ENCODE results near the gene ZNF512. TPM values are rescaled to one million over a fixed set of nuclear protein-coding genes. Genes with fewer than 3 reads are reported as not detected.

Gene ZNF512
- total RNA-seq, 4 donors from 2014 or later, result 17.9 to 82.9 (median 42.6) TPM

DNA sequence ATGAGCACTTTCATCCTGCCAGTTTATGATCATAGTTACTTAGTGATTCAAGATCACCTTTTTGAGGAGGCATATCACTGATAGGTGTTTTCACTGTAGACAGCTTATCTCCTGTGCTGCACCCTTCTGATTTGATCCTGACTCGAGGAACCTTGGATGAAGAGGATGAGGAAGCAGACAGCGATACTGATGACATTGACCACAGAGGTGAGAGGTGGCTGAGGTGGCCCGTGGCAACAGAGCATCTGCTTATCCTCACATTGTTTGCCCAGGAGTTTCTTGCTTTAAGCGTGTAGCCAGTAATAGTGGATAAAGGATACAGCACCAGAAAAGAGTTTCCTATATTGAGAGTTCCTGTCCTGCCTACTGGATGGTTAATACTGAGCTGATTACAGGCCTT is 64.9 kb downstream of the ZNF512 start:
- H3K9me3 ChIP-seq, result no peaks in the 10 kb centered on the region
- intact Hi-C loops (cut with DNase I; ENCODE audit: low total_unique reads), result no loop called here
- no peak overlapping the region for H3K4me3 ChIP-seq
- no peaks in the 10 kb centered on the region for H3K4me1 ChIP-seq
- no peaks in the 10 kb centered on the region for H3K36me3 ChIP-seq
- no peak for DNase-seq
- TF ChIP-seq POLR2A (IDR thresholded peaks at IDR 0.05), result no peak
- TF ChIP-seq, protein P1, sequence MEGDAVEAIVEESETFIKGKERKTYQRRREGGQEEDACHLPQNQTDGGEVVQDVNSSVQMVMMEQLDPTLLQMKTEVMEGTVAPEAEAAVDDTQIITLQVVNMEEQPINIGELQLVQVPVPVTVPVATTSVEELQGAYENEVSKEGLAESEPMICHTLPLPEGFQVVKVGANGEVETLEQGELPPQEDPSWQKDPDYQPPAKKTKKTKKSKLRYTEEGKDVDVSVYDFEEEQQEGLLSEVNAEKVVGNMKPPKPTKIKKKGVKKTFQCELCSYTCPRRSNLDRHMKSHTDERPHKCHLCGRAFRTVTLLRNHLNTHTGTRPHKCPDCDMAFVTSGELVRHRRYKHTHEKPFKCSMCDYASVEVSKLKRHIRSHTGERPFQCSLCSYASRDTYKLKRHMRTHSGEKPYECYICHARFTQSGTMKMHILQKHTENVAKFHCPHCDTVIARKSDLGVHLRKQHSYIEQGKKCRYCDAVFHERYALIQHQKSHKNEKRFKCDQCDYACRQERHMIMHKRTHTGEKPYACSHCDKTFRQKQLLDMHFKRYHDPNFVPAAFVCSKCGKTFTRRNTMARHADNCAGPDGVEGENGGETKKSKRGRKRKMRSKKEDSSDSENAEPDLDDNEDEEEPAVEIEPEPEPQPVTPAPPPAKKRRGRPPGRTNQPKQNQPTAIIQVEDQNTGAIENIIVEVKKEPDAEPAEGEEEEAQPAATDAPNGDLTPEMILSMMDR (IDR thresholded peaks at IDR 0.05), result no peak
- no peak overlapping the region for H3K27ac ChIP-seq
- H3K27me3 ChIP-seq, result no peaks in the 10 kb centered on the region

DNA sequence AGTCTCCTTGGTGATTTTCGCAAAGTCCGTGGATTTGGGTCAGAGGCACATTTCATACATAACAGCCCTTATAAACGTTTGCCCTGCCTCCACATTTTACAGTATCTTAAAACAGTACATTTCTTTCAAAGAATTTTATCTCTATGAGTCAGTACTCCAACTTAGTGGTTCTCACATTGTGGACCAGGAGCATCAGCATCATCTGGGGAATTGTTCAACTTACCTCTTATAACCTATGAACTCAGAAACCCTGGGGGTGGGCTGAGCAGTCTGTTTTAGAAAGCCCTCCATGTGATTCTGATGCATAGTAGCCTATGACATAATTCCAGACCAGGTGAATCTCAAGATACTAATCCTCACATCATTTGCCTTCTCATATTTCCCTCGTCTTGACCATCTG is 68.2 kb downstream of the ZNF512 start:
- Histone ChIP-seq H3K4me3 (no peak overlapping the region), H3K36me3 (no peaks in the 10 kb centered on the region), H3K4me1 (no peaks in the 10 kb centered on the region), H3K27me3 (no peaks in the 10 kb centered on the region), H3K27ac (no peak overlapping the region), H3K9me3 (no peaks in the 10 kb centered on the region)
- DNase-seq, result no peak
- TF ChIP-seq, protein P1 (IDR thresholded peaks at IDR 0.05), result no peak
- TF ChIP-seq POLR2A (IDR thresholded peaks at IDR 0.05), result no peak
- intact Hi-C loops (cut with DNase I; ENCODE audit: low total_unique reads), result no loop called here

DNA sequence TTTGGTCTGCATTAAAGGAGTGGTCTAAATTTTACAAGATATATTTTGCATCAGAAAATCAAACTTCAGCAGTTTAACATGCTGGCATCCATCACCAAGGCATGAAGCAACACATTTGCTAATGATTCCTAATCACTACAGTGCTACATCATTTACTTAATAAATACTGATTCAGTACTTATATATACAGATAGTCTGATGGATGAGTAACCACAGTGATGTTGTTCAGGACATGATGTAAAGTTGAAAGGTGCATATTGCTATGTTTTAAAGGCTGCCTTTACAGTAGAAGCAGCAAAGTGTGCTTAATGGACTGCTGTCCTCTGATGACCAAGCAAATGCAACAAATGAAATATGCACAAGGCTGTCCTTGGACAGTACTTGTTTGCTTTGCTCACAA is 69.5 kb downstream of the ZNF512 start:
- no peak overlapping the region for H3K27ac ChIP-seq
- no peaks in the 10 kb centered on the region for H3K9me3 ChIP-seq
- intact Hi-C loops (cut with DNase I; ENCODE audit: low total_unique reads), result no loop called here
- no peak for DNase-seq
- no peaks in the 10 kb centered on the region for H3K36me3 ChIP-seq
- TF ChIP-seq, protein P1 (IDR thresholded peaks at IDR 0.05), result no peak
- TF ChIP-seq POLR2A (IDR thresholded peaks at IDR 0.05), result no peak
- no peaks in the 10 kb centered on the region for H3K4me1 ChIP-seq
- H3K4me3 ChIP-seq, result no peak overlapping the region
- no peaks in the 10 kb centered on the region for H3K27me3 ChIP-seq

DNA sequence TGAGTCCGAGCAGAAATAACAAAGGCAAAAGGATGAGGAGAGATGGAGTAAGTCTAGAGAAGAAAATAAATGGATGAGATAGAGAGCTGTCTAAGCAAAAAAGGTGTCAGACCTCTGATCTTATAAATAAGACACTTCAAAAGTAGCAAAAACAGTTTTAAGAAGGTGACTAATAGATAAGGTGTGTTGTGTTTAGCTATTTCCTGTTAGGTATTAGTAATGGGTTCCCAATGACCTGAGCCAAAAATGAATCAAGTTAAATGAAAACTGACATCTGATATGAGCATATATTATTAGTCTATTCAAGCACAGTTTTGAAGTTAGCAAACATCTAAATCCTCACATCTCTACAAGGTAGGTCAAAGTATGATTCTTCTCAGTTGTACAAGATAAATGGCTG is 69.9 kb downstream of the ZNF512 start:
- TF ChIP-seq, protein P1 (IDR thresholded peaks at IDR 0.05), result no peak
- TF ChIP-seq POLR2A (IDR thresholded peaks at IDR 0.05), result no peak
- Histone ChIP-seq H3K4me1 (no peaks in the 10 kb centered on the region), H3K27ac (no peak overlapping the region), H3K9me3 (no peaks in the 10 kb centered on the region), H3K27me3 (no peaks in the 10 kb centered on the region), H3K4me3 (no peak overlapping the region), H3K36me3 (no peaks in the 10 kb centered on the region)
- intact Hi-C loops (cut with DNase I; ENCODE audit: low total_unique reads), result no loop called here
- DNase-seq, result no peak

DNA sequence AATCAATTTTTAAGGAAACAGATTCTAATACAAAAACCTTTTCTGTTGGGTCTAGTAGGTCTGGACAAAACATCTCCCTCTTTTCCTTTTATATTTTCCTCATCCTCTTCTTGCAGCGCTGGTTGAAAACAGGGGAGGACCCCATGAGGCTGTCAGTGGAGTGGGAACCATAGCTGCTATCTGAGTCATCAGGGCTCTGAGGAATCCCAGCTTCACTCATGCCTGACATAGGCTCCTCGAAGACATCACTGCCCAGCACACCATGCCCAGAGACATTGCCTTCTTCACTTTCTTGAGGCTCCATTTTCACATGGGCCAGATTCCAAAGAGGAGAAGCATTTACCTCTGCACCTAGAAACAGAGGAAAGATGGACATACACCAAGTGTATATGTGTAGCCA is 70.6 kb downstream of the ZNF512 start:
- DNase-seq, result no peak
- Histone ChIP-seq H3K36me3 (no peaks in the 10 kb centered on the region), H3K4me3 (no peak overlapping the region), H3K9me3 (no peaks in the 10 kb centered on the region), H3K27me3 (no peaks in the 10 kb centered on the region), H3K27ac (no peak overlapping the region), H3K4me1 (no peaks in the 10 kb centered on the region)
- intact Hi-C loops (cut with DNase I; ENCODE audit: low total_unique reads), result no loop called here
- no peak for TF ChIP-seq POLR2A (IDR thresholded peaks at IDR 0.05)
- TF ChIP-seq, protein P1 (IDR thresholded peaks at IDR 0.05), result no peak

Measured in uterus (tissue), 4 donors.